ENCODE measurements around the gene OR56B4.

- TF ChIP-seq, protein P1, sequence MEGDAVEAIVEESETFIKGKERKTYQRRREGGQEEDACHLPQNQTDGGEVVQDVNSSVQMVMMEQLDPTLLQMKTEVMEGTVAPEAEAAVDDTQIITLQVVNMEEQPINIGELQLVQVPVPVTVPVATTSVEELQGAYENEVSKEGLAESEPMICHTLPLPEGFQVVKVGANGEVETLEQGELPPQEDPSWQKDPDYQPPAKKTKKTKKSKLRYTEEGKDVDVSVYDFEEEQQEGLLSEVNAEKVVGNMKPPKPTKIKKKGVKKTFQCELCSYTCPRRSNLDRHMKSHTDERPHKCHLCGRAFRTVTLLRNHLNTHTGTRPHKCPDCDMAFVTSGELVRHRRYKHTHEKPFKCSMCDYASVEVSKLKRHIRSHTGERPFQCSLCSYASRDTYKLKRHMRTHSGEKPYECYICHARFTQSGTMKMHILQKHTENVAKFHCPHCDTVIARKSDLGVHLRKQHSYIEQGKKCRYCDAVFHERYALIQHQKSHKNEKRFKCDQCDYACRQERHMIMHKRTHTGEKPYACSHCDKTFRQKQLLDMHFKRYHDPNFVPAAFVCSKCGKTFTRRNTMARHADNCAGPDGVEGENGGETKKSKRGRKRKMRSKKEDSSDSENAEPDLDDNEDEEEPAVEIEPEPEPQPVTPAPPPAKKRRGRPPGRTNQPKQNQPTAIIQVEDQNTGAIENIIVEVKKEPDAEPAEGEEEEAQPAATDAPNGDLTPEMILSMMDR (IDR thresholded peaks at IDR 0.05; ENCODE audit: low read length): no peak
- TF ChIP-seq EZH2 (optimal IDR thresholded peaks at IDR 0.05; ENCODE audit: low read depth, low read length) (no peak), EZH2phosphoT487 (IDR thresholded peaks at IDR 0.05; ENCODE audit: low read length) (no peak)
These were observed 24.9 kb downstream of the OR56B4 start for GRCh38 chr11:6132431-6132830.
